ENCODE results near the gene MVP. TPM values are rescaled to one million over a fixed set of nuclear protein-coding genes. Genes with fewer than 3 reads are reported as not detected.
A peak's percentile ranks its signal among the peaks of the same experiment; 100 is the strongest.

MVP gene
- total RNA-seq, 1 donor from 2014 or later = 2.4 TPM

DNA sequence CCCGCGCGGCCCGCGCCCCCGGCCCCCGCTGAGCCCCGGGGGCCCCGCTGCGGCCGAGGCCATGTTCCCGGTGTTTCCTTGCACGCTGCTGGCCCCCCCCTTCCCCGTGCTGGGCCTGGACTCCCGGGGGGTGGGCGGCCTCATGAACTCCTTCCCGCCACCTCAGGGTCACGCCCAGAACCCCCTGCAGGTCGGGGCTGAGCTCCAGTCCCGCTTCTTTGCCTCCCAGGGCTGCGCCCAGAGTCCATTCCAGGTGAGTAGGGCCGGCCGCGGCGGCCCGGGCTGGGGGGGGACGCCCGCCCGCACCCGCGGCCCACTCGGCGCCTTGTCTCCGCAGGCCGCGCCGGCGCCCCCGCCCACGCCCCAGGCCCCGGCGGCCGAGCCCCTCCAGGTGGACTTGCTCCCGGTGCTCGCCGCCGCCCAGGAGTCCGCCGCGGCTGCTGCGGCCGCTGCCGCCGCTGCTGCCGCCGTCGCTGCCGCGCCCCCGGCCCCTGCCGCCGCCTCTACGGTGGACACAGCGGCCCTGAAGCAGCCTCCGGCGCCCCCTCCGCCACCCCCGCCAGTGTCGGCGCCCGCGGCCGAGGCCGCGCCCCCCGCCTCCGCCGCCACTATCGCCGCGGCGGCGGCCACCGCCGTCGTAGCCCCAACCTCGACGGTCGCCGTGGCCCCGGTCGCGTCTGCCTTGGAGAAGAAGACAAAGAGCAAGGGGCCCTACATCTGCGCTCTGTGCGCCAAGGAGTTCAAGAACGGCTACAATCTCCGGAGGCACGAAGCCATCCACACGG, 13.4 kb upstream of the MVP start:
- Histone ChIP-seq H3K4me3 (peak overlapping the region; percentile 78), H3K9me3 (ENCODE audit: low read depth) (no peaks in the 10 kb centered on the region), H3F3A (ENCODE audit: low read depth) (peaks cover 83% of the 10 kb centered on the region), H3K36me3 (no peaks in the 10 kb centered on the region), H3K4me1 (peaks cover 38% of the 10 kb centered on the region), H3K4me2 (peak overlapping the region; percentile 88), H3K9ac (no peak overlapping the region), H3K27ac (peak overlapping the region; percentile 48), H2AFZ (replicated peaks) (no peak overlapping the region), H4K20me1 (ENCODE audit: low read depth) (peaks cover 37% of the 10 kb centered on the region), H3K27me3 (no peaks in the 10 kb centered on the region), H3K79me2 (ENCODE audit: low read depth) (peaks cover 42% of the 10 kb centered on the region)
- Mint-ChIP-seq H3K4me3 (peak overlapping the region; percentile 87), H3K36me3 (peaks cover 12% of the 10 kb centered on the region), H3K27ac (no peak overlapping the region), H3K4me1 (peaks cover 53% of the 10 kb centered on the region), H3K9me3 (no peaks in the 10 kb centered on the region), H3K27me3 (ENCODE audit: insufficient read depth, low read depth) (peaks cover 12% of the 10 kb centered on the region)
- TF ChIP-seq EZH2 (IDR thresholded peaks at IDR 0.05) = no peak
- no peak for TF ChIP-seq EZH2phosphoT487 (IDR thresholded peaks at IDR 0.05)
- TF ChIP-seq, protein P1, sequence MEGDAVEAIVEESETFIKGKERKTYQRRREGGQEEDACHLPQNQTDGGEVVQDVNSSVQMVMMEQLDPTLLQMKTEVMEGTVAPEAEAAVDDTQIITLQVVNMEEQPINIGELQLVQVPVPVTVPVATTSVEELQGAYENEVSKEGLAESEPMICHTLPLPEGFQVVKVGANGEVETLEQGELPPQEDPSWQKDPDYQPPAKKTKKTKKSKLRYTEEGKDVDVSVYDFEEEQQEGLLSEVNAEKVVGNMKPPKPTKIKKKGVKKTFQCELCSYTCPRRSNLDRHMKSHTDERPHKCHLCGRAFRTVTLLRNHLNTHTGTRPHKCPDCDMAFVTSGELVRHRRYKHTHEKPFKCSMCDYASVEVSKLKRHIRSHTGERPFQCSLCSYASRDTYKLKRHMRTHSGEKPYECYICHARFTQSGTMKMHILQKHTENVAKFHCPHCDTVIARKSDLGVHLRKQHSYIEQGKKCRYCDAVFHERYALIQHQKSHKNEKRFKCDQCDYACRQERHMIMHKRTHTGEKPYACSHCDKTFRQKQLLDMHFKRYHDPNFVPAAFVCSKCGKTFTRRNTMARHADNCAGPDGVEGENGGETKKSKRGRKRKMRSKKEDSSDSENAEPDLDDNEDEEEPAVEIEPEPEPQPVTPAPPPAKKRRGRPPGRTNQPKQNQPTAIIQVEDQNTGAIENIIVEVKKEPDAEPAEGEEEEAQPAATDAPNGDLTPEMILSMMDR (IDR thresholded peaks at IDR 0.05) = no peak
- peak; percentile 82 for DNase-seq (ENCODE audit: low spot score)

DNA sequence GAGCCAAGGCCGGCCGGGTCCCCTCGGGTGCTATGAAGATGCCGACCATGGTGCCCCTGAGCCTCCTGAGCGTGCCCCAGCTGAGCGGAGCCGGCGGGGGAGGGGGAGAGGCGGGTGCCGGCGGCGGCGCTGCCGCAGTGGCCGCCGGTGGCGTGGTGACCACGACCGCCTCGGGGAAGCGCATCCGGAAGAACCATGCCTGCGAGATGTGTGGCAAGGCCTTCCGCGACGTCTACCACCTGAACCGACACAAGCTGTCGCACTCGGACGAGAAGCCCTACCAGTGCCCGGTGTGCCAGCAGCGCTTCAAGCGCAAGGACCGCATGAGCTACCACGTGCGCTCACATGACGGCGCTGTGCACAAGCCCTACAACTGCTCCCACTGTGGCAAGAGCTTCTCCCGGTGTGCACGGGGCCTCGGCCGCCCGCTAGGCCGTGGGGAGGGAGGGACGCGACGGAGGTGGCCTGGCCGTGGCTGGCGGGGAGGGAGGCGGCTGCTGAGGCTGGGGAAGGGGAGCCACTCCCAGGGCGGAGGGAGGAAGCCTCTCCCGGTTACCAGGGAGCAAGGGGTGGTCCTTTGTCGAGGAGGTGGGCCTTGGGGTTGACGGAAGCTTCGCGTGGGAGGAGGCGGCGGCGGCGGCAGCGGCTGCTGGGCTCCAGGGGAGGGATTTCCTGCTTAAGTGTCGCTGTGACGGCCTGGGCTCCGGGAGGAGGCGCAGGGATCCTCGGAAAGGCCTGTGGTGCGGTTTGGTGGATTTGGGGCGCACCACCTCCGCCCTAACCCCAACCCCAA, 12.6 kb upstream of the MVP start:
- Histone ChIP-seq H3K36me3 (no peaks in the 10 kb centered on the region), H3K9ac (no peak overlapping the region), H3K4me1 (peaks cover 38% of the 10 kb centered on the region), H3K4me3 (peak overlapping the region; percentile 72), H4K20me1 (ENCODE audit: low read depth) (peaks cover 37% of the 10 kb centered on the region), H3K4me2 (peak overlapping the region; percentile 88), H3K27me3 (no peaks in the 10 kb centered on the region), H3K79me2 (ENCODE audit: low read depth) (peaks cover 47% of the 10 kb centered on the region), H3K9me3 (ENCODE audit: low read depth) (no peaks in the 10 kb centered on the region), H2AFZ (replicated peaks) (no peak overlapping the region), H3F3A (ENCODE audit: low read depth) (peaks cover 83% of the 10 kb centered on the region), H3K27ac (peak overlapping the region; percentile 48)
- H3K4me3 Mint-ChIP-seq = peak overlapping the region; percentile 87
- peaks cover 12% of the 10 kb centered on the region for H3K36me3 Mint-ChIP-seq
- TF ChIP-seq, protein P1 (IDR thresholded peaks at IDR 0.05) = peak; percentile 55
- TF ChIP-seq EZH2phosphoT487 (IDR thresholded peaks at IDR 0.05) = no peak
- peaks cover 12% of the 10 kb centered on the region for H3K27me3 Mint-ChIP-seq (ENCODE audit: insufficient read depth, low read depth)
- DNase-seq (ENCODE audit: low spot score) = peak; percentile 89
- H3K27ac Mint-ChIP-seq = peak overlapping the region; percentile 60
- H3K4me1 Mint-ChIP-seq = peaks cover 51% of the 10 kb centered on the region
- no peaks in the 10 kb centered on the region for H3K9me3 Mint-ChIP-seq

DNA sequence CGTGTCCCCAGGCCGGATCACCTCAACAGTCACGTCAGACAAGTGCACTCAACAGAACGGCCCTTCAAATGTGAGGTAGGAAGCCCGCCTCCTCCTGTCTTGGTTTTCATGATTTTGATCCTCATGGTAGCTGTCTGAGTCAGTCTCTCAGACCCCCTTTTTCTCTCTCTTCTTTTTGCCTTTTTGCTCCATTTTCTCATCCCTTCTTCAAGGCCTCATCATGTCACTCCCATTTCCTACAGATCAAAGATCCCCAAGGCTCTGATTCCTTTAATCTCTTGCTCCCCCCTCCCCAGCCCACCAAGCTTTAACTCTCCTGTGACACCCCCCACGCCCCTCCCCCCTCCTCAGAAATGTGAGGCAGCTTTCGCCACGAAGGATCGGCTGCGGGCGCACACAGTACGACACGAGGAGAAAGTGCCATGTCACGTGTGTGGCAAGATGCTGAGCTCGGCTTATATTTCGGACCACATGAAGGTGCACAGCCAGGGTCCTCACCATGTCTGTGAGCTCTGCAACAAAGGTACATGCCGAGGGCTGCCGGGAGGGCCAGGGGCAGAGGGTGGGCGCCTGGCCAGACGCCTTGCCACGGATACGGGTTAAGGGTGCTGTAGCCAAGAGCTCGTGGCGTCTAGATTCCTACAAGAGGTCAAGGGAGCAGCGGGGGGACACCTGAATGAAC, 11.9 kb upstream of the MVP start:
- H3K27ac ChIP-seq = no peak overlapping the region
- peak overlapping the region; percentile 72 for H3K4me3 ChIP-seq
- H3K4me2 ChIP-seq = peak overlapping the region; percentile 88
- Mint-ChIP-seq H3K36me3 (peaks cover 10% of the 10 kb centered on the region), H3K27me3 (ENCODE audit: insufficient read depth, low read depth) (peaks cover 15% of the 10 kb centered on the region), H3K9me3 (no peaks in the 10 kb centered on the region), H3K4me3 (peak overlapping the region; percentile 87), H3K4me1 (peaks cover 57% of the 10 kb centered on the region), H3K27ac (peak overlapping the region; percentile 43)
- H3F3A ChIP-seq (ENCODE audit: low read depth) = peaks cover 82% of the 10 kb centered on the region
- H4K20me1 ChIP-seq (ENCODE audit: low read depth) = peaks cover 37% of the 10 kb centered on the region
- H3K4me1 ChIP-seq = peaks cover 44% of the 10 kb centered on the region
- DNase-seq (ENCODE audit: low spot score) = no peak
- H3K9me3 ChIP-seq (ENCODE audit: low read depth) = no peaks in the 10 kb centered on the region
- no peaks in the 10 kb centered on the region for H3K36me3 ChIP-seq
- no peak overlapping the region for H2AFZ ChIP-seq (replicated peaks)
- H3K79me2 ChIP-seq (ENCODE audit: low read depth) = peaks cover 54% of the 10 kb centered on the region
- TF ChIP-seq, protein P1 (IDR thresholded peaks at IDR 0.05) = no peak
- TF ChIP-seq EZH2phosphoT487 (IDR thresholded peaks at IDR 0.05) (no peak), EZH2 (IDR thresholded peaks at IDR 0.05) (no peak)
- no peaks in the 10 kb centered on the region for H3K27me3 ChIP-seq
- no peak overlapping the region for H3K9ac ChIP-seq
